ENCODE measurements around the gene KMT5C.
A peak's percentile ranks its signal among the peaks of the same experiment; 100 is the strongest.

Gene KMT5C

GRCh38 chr19:55347442-55348009, 7.8 kb downstream of the KMT5C start:
- no peak for DNase-seq (ENCODE audit: low spot score)

- DNase-seq (ENCODE audit: low spot score), result no peak
These were observed 8.8 kb downstream of the KMT5C start for GRCh38 chr19:55348317-55349034.

GRCh38 chr19:55350620-55351315, 11.1 kb downstream of the KMT5C start:
- DNase-seq (ENCODE audit: low spot score), result no peak

- no peak for DNase-seq (ENCODE audit: low spot score)
These were observed 12.4 kb downstream of the KMT5C start for GRCh38 chr19:55352040-55352439.

- no peak for DNase-seq (ENCODE audit: low spot score)
These were observed 13.0 kb downstream of the KMT5C start for GRCh38 chr19:55352549-55353145.

GRCh38 chr19:55353356-55353802, 13.7 kb downstream of the KMT5C start:
- DNase-seq (ENCODE audit: low spot score), result no peak

GRCh38 chr19:55353803-55354697, 14.4 kb downstream of the KMT5C start:
- DNase-seq (ENCODE audit: low spot score), result peak; percentile 37

GRCh38 chr19:55354698-55355212, 15.1 kb downstream of the KMT5C start, which contains the start of gene COX6B2:
Gene COX6B2, minus strand, starts transcription at chr19:55354719. Its CDS starts 198 bp downstream, at chr19:55354521.
- DNase-seq (ENCODE audit: low spot score), result no peak

- no peak for DNase-seq (ENCODE audit: low spot score)
These were observed 15.6 kb downstream of the KMT5C start for GRCh38 chr19:55355213-55355821.

GRCh38 chr19:55358493-55358892, 18.8 kb downstream of the KMT5C start:
- no peak for DNase-seq (ENCODE audit: low spot score)

- no peak for DNase-seq (ENCODE audit: low spot score)
These were observed 19.6 kb downstream of the KMT5C start for GRCh38 chr19:55358943-55359908.

- DNase-seq (ENCODE audit: low spot score), result no peak
These were observed 21.2 kb downstream of the KMT5C start for GRCh38 chr19:55360902-55361301.

- no peak for DNase-seq (ENCODE audit: low spot score)
These were observed 22.7 kb downstream of the KMT5C start for GRCh38 chr19:55362174-55362989.

- no peak for DNase-seq (ENCODE audit: low spot score)
These were observed 23.5 kb downstream of the KMT5C start, which contains the start of gene GARIN5B for GRCh38 chr19:55362990-55363716. Gene GARIN5B, minus strand, starts transcription at chr19:55363260. Its CDS starts 194 bp downstream, at chr19:55363066.

- DNase-seq (ENCODE audit: low spot score), result no peak
These were observed 25.6 kb downstream of the KMT5C start for GRCh38 chr19:55365245-55365644.

GRCh38 chr19:55365964-55366363, 26.3 kb downstream of the KMT5C start:
- no peak for DNase-seq (ENCODE audit: low spot score)

- DNase-seq (ENCODE audit: low spot score), result no peak
These were observed 27.1 kb downstream of the KMT5C start for GRCh38 chr19:55366790-55367189.

- DNase-seq (ENCODE audit: low spot score), result no peak
These were observed 28.4 kb downstream of the KMT5C start for GRCh38 chr19:55368106-55368505.

All from CD4-positive, alpha-beta T cell treated with Interleukin-6 at 100 ng/mL for 8 hours (primary cell).